ENCODE measurements around the gene NACA.
"Not testable (repeated sequence)": the region's sequence is repeated elsewhere in the genome, so short reads cannot be mapped to it uniquely, and the experiment has no call there.

NACA gene

DNA sequence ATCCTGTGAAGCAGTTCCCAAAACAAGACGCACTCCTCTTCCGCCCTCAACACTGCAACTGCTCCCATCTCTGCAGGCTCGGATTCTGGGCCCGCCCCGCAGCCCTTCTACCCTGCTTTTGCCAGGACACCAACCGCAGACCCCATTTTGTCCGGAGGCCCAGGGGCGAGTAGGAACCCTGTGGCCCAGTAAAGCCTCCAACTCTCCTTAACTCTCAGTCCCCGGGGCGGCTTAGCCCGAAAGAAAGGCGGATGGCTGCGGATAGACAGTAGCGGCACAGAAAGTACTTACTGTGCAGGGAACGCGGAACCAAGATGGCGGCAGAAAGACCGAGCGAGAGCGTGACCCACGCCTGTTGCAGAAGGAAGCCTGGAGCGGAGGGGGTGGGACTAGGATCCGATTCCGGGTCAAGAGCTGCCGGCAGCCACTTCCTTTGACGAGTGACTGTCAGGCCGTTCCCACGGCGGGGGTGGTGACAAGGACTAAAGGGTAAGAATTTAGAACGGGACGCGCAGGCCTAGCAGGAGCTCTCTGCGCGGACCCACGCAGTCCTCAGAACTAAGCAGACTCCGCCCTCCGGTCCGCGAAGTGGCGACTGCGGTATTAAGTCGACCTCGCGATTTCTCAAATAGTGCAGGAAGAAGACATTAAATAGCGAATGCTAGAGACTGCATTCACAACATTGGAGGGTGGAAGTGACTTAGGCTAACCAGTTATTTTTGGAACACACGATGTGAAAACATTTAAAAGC lies at the start of gene NACA:
Gene NACA, minus strand, starts transcription at position 328 of the 751 bp plus-strand sequence. CDS start 778 bp downstream, outside the sequence.
- no peak for TF ChIP-seq ZNF274 (IDR thresholded peaks at IDR 0.05; ENCODE audit: low read depth, low read length)
- peak within 1 kb of the TSS; percentile 87 for H3K4me3 ChIP-seq (ENCODE audit: low read length)

DNA sequence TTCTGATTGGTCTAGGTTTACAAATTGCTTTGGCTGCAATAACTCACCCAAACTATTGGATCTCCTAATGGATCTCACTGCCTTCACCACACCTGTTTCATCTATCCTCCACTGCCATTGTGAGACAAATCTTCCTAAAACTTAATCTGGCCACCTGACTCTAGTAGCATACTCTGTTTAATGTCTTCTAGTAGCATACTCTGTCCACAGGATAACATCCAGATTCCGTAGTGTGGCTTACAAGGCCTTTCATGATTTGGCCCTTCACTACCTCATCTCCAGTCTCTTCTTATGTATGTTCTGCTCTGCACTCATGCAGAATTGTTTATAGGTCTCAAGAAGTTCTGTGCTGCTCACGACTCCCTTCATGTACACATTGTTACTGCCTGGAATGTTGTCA lies 48.0 kb upstream of the NACA start:
- no peak for TF ChIP-seq ZNF274 (IDR thresholded peaks at IDR 0.05; ENCODE audit: low read depth, low read length)
- H3K4me3 ChIP-seq (ENCODE audit: low read length), result no peak overlapping the region

DNA sequence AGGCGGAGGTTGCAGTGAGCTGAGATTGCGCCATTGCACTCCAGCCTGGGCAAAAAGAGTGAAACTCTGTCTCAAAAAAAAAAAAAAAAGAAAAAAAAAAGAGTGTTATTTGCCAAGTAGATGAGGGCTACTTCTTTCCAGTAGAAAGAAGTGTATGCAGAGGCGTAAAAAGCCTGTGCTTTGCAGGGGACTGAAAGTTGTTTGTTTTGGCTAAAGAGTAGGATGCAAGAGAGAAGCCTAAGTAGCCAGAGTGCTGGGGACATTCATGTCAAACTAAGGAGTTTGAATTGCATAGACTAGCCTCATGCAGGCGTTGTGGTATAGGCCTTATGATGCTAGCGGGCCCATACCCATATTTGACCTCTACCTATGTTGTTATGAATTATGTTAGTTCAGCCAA lies 47.5 kb upstream of the NACA start:
- TF ChIP-seq ZNF274 (IDR thresholded peaks at IDR 0.05; ENCODE audit: low read depth, low read length), result no peak
- no peak overlapping the region for H3K4me3 ChIP-seq (ENCODE audit: low read length)

DNA sequence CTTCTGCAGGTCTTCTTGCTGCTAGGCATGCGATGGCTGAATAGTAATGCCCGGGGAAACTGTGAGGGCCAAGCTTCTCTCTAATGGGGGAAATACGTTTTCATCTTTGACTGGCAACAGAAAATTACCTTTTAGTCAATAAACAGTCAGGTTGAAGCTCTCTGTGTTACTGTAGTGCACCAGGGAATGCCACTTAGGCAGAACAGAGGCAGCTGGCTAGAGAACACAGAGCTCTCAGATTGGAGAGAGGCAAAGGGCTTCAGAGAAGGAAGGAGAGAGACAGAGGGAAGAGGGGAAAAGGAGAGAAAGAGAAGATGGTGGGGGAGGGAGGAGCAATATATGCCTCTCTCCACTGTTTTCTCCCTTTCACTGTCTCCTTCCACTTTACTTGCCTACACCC lies 44.8 kb upstream of the NACA start:
- no peak overlapping the region for H3K4me3 ChIP-seq (ENCODE audit: low read length)
- TF ChIP-seq ZNF274 (IDR thresholded peaks at IDR 0.05; ENCODE audit: low read depth, low read length), result no peak

DNA sequence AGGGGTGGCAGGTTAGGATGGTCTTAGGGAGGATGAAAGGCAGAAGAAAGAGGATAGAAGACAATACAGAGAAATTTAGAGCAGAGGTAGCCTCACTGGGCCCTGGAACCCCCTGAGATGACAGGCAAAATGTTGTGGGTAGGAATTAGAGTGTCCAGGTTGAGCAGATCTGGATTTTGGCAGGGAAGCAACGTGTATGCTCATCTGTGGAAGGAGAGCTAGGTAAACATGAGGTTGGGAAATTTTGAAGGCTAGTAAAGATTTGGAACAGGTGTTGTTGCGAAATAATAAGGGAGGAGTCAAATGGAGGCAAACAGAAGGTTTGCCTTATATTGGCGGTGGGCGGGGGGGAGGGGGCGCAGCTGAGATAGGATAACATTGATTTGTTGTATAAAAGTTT lies 43.3 kb upstream of the NACA start:
- TF ChIP-seq ZNF274 (IDR thresholded peaks at IDR 0.05; ENCODE audit: low read depth, low read length), result no peak
- no peak overlapping the region for H3K4me3 ChIP-seq (ENCODE audit: low read length)

DNA sequence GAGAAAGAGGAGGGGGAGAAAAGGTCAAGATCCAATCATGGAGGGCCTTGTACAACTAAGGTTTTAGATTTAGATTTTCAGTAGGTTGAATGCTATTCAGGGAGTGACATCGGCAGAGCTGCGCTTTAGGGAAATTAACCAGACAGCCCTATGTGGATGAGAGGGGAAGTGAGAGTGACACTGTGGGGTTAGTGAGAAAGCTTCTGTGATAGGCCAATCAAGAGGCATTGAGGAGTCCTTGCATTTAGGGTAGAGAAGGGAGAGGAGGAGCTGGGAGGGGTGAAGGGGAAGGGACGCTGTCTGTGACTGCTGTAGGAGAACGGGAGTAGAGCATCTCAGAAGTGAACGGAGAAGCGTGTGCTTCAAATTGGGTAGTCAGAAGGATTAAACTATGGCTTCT lies 41.4 kb upstream of the NACA start:
- no peak for TF ChIP-seq ZNF274 (IDR thresholded peaks at IDR 0.05; ENCODE audit: low read depth, low read length)
- no peak overlapping the region for H3K4me3 ChIP-seq (ENCODE audit: low read length)

DNA sequence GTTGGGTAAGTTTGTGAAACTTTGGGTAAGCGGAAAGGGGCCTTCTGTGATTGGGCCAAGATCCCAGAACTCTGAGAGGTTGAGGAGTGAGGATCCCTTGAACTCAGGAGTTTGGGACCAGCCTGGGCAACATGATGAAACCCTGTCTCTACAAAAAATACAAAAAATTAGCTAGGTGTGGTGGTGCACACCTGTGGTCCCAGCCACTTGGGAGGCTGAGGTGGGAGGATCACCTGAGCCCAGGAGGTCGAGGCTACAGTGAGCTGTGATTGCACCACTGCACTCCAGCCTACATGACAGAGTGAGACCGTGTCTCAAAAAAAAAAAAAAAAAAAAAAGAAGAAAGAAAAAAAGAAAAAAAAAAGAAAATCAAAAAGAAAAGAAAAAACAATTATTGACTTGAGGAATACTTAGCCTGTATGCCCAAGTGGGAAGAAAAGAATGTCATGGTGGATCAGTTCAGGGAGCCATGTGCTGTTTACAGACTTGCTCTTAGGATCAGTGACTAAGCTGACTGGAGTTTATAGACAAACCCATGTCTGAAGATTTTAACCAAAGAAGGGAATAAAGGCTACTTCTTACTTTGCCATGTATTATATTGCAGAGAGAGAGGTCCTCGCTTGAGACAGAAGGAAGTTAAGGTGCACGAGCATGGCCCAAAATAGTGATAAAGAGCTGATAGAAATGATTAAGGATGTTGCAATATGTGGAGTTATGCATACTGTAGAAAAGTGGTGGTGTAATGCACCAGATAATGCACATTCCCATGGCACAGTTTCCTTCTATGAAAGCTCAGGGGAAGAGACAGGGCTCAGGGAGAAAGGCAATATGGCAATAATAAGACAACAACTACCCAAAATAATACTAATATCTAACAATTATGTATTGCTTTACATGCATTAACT lies 38.9 kb upstream of the NACA start:
- no peak overlapping the region for H3K4me3 ChIP-seq (ENCODE audit: low read length)
- no peak for TF ChIP-seq ZNF274 (IDR thresholded peaks at IDR 0.05; ENCODE audit: low read depth, low read length)

DNA sequence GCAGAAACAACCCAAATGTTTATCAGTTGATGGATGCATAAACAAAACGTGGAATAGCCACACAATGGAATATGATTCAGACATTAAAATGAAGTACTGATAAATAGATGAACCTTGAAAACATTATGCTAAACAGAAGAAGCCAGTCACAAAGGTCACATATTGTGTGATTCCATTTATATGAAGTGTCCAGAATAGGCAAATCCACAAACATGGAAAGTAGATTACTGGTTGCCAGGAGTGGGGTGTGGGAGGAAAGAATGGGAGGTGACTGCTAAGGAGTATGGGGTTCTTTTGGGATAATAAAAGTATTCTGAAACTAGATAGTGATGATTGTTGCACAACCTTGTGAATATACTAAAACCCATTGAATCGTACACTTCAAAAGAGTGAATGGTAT lies 36.7 kb upstream of the NACA start:
- H3K4me3 ChIP-seq (ENCODE audit: low read length), result no peak overlapping the region
- no peak for TF ChIP-seq ZNF274 (IDR thresholded peaks at IDR 0.05; ENCODE audit: low read depth, low read length)

DNA sequence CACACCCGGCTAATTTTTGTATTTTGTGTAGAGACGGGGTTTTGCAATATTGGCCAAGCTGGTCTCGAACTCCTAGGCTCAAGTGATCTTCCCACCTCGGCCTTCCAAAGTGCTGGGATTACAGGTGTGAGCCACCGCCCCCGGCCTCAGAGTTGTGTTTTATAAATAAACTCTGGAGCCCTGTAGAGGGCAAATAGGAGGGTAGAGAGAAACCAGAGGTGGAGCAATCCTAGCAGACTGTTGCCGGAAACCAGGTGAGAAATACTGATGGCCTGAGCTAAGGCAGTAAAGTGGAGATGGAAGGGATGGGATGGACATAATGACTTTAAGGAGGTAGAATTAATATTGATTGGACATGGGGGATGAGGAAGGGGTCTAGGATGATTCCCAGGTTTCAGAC lies 35.4 kb upstream of the NACA start:
- no peak overlapping the region for H3K4me3 ChIP-seq (ENCODE audit: low read length)
- TF ChIP-seq ZNF274 (IDR thresholded peaks at IDR 0.05; ENCODE audit: low read depth, low read length), result no peak

DNA sequence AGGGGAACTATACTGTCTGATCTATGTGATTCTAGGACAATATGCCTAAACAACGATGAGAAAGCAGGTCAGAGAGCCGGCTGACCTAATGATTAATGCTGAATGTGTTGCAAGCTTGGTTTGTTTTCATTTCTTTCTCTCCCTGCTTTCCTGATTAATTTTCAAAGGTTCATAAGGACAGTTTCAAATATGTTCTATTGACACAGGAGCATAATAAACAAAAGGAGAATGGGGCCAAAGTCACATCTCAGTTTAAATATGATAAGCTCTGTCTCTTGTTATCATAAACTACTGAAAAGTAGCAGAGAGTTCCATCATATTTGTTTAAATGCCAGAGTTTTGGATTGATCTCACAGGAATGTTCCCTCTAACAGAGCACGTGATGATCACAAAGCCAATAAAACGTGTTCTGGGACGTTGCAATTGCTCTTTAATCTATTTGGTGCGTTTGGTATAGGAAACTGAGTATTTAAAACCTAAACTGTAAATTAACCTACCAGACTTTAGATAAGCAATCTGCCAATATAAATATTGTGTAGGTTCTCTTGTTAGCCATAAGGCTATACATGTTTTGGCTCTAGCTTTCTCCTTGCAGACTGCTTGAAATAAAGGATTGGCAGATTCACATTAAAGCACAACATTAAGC lies 34.3 kb upstream of the NACA start:
- TF ChIP-seq ZNF274 (IDR thresholded peaks at IDR 0.05; ENCODE audit: low read depth, low read length), result no peak

DNA sequence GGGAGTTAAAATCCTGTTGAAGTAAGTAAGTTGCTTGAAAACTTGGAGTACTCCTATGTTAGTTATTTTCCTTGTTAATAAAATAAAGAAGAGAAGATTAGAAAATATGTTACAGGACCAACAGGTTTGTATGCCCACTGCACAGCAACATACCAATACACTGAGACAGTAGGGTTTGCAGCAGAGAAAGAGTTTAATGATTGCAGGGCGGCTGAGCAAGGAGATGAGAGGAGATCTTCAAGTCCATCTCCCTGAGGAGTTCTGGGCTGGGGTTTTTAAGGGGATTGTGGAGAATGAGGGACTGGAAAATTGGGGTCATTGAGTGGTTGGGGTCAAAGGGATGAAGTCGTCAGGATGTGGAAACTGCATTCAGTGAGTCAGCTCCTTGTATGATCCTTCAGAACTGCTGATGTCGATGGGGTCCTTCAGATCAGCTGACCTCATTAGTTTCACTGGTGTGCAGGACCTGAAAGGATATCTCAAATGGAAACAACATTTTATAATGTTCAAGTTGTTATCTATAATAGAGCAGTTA lies 33.7 kb upstream of the NACA start:
- no peak overlapping the region for H3K4me3 ChIP-seq (ENCODE audit: low read length)
- TF ChIP-seq ZNF274 (IDR thresholded peaks at IDR 0.05; ENCODE audit: low read depth, low read length), result no peak

More for the DNA sequence above, 34.3 kb upstream of the NACA start:
- no peak overlapping the region for H3K4me3 ChIP-seq (ENCODE audit: low read length)

DNA sequence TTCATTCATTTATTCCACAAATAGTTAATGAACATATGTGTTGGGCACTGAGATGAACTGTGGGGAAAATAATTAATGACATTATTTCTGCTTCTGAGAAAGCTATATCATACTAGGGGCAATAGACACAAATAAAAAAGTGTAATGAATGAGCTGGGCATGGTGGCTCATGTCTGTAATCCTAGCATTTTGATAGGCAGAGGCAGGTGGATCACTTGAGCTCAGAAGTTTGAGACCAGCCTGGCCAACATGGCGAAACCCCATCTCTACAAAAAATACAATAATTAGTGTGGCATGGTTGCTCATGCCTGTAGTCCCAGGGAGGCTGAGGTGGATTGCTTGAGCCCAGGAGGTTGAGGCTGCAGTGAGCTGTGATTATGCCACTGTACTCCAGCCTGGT lies 32.9 kb upstream of the NACA start:
- H3K4me3 ChIP-seq (ENCODE audit: low read length), result not testable (repeated sequence)

DNA sequence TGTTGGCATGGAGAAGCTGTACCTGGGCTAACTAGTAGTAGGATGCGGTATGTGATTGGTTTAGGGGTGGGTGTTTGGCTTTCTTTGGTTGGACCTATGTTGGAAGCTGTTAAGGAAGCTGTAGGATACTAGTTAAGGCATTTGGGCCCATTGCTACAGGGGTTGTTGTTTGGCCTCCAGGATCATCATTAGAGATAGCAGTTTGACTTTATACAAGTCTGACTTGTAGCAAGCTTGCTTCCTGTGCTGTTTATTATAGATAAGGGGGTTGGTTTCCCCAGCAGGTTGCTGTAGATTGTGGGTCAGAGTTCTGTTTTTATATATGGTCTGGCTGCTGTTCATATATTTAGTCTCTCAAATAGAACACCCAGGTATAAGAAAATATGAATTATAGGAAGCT lies 28.5 kb upstream of the NACA start:
- H3K4me3 ChIP-seq (ENCODE audit: low read length), result no peak overlapping the region
- no peak for TF ChIP-seq ZNF274 (IDR thresholded peaks at IDR 0.05; ENCODE audit: low read depth, low read length)
